GM19395 (cell line): ENCODE measurements around the gene PBX1.

ENCODE experiments used
- ATAC-seq: cut with Tn5 transposase; IDR thresholded peaks from one replicate; pipeline ENCODE4 v1.9.1; 2021; ENCODE audit warnings: mild to moderate bottlenecking, moderate library complexity; ENCODE audit not compliant: unreplicated experiment

PBX1 gene

DNA sequence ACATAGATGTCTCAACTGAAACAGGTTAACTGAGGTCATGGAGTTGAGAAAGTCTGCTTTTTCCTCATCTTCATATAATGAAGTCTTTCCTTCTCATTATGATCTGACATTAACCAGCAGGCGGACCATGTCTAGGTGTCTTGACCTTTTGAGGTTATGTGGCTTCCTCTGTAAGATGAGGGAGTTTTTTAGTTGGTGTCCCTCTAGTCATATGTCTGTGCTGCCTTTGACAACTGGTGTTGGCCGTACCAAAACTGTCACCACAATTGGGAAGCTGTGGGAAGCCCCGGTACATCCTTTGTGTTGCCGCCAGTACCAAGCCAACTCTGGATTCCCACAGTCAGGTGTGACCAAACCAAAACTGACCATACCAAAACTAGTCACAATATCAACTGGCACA, 105.1 kb downstream of the PBX1 start:
- no peak for ATAC-seq

- no peak for ATAC-seq
Measured at GRCh38 chr1:164667001-164667400, 108.0 kb downstream of the PBX1 start.

DNA sequence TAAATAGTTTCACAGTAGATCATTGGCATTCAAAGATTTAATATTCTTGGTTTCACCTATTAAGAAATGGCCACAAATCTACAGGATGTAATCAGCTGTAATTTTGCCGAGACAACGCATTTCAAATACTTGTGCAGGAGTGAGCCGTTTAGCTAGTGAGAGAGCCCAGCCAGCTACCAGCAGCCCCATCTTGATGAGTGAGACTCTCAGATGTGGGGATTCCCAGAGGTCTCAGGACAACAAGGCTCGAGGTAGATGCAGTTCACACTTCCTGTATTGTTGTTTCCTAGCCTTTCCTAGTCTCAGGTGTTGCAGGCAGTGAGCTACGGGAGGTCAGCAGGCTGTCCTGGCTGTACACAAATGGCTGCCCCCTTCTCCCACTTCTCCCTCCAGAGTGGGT, 108.6 kb downstream of the PBX1 start:
- no peak for ATAC-seq

DNA sequence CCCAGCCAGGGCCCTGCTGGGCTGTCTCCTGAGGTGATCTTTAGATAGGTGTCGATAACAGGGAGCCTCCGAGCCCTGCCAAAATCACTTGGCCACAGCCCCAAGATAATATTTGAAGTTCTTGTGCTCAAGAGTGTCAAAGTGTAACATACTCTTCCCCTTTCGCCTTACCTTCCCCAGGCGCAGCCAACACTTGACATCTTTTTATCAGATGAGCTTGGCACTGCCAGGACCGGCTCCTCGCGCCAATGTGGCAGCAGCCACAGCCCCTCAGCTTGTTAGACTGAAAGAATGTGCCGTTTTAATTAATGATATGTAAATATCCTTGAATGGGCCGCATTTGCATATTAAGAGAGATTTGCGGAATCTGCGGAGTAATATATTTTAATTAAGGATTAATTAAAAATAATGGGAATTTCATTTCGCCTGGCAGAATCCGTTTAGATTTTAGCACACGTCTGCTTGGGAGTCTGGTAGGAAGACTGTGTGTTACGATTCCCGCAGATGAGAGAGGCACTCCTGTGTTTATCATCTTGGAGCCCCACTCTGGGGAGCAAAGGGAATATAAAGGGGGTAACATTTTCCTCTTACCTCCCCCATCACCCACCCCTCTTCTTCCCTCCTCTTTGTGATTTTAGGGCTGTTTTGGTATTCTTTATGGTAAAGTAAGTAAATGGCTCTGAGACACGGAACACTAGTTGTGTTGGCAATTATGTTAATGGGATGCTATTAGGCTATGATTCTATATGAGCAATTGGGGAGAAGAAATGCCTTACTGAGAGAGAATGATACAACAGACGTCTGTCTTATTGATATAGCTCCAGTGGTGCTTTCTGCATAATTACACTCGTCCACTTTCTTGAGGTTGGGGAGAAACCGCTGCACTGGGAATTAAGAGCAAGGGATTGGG, 109.8 kb downstream of the PBX1 start:
- no peak for ATAC-seq

- ATAC-seq, result no peak
Measured at GRCh38 chr1:164670026-164670425, 111.0 kb downstream of the PBX1 start.

GRCh38 chr1:164670786-164671185, 111.8 kb downstream of the PBX1 start:
- ATAC-seq, result no peak

GRCh38 chr1:164671323-164671965, 112.5 kb downstream of the PBX1 start:
- ATAC-seq, result no peak

- ATAC-seq, result no peak
Measured at GRCh38 chr1:164671966-164672571, 113.1 kb downstream of the PBX1 start.

DNA sequence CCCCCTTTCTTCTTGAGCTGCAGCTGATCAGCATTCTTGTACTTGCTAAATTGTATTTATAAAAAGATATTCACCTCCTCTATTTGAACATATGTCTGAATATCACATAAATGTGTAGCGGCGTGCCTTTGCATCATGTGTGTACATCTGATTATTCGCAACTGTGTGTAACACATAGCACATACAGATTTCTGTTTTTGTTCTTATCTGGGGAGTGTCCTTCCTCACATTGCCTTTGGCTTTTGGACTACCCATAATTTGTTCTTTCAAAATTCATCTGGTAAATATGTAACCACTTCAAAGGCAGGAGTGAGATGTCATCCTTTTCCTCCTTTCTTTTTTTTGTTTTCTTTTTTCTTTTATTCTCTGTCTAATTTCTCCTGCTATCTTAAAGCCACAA, 113.6 kb downstream of the PBX1 start:
- no peak for ATAC-seq

- no peak for ATAC-seq
Measured at GRCh38 chr1:164673584-164674214, 114.7 kb downstream of the PBX1 start.

DNA sequence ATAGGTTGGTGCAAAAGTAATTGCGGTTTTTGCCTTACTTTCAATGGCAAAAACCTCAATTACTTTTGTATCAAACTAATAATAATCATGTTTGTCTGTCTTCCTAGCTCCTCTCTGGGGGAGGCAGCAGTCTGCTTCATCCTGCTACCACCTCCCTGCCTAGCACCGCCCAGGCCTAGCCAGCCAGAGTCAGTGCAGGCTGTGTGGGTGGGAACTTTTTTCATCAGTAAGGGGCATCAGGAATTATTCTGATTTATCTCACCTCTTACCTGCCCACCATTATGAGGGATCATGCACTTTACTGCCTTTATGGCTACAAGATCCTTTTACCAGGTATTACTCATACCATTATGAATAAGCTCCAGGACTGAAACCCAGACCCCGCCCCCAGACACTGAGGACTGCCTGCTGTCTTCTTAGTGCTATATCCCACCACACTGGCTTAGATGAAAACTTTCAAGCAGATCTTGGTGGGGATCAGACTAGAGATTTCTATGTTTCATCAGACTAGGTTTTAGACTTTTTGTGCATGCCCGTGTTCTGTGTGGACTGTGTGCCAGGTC, 116.4 kb downstream of the PBX1 start:
- no peak for ATAC-seq

GRCh38 chr1:164678136-164678700, 119.2 kb downstream of the PBX1 start:
- no peak for ATAC-seq

DNA sequence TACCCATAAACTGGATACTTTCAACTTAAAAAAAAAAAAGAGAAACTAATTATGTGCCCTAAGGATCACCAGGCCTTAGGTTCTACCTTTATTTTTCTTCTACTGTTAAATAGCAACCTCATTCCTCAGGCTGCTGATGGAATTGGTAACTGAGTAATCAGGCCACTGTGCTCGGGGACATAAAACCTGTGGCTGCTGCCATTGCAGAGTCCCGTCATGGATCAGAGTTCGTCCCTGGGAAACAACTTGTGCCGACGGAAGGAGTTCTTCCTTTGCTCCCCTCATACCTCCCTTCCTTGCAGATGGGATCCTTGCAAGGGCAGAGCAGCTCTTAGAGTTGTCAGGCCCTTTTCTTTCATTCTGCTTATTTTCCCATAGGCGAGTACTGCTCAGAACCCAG, 123.6 kb downstream of the PBX1 start:
- ATAC-seq, result no peak

- ATAC-seq, result no peak
Measured at GRCh38 chr1:164683235-164683634, 124.3 kb downstream of the PBX1 start.

GRCh38 chr1:164685266-164686035, 126.5 kb downstream of the PBX1 start:
- ATAC-seq, result no peak

GRCh38 chr1:164687777-164688176, 128.8 kb downstream of the PBX1 start:
- no peak for ATAC-seq

DNA sequence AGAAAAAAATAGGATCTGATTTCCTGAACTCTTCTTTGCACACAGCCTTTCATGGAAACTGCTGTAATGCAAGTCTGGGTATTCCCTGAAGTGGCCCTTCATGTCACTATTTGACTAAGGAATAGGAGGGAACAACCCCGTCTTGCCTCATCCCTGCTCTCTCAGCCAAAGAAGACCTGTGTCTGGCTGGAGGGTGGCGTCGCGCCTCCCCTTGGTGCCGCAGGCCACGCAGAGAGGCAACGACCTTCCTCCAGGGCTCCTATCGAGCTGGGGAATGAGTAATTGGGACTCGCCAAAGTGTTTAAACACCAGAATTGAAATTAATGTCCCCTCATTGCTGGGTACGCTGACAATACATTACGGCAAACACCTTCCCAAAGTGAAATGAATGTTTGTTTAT, 129.8 kb downstream of the PBX1 start:
- ATAC-seq, result no peak

DNA sequence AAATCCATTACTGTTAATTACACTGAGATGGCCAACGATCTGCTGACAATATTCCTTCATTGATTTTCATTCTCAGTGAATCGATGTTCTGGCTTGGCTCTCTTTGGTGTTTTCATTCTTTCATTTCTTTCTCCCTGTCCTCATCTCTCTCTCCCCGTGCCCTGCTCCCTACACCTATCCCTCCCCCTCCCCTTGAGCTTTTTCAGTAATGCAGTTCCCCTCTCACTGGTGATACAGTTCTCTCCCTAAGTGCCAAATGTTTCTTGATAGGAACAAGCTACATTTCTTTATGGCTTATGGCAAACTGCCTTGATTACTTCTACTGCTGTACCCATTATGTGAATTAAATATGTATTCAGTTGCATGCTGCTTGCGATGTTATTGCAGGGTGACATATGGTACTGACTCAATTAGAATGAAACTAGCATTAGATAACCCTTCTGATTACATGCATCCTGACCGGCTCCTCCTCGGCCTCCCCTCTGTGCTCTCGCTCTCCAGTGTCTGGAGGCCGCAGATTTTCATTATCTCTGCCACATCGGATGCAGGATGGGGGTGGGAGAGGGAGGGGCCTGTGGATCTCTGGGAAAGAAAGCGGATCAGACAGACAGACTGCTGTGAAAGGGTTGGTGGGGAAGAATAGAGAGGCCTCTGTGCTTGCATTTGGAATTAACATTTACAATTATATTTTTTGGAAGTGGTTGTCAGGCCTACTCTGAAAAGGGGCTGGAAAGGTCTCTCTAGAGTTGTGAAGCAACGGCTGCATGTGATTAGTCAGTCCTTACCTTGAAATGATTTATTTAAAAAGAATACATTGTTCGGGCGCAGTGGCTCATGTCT, 130.9 kb downstream of the PBX1 start:
- ATAC-seq, result no peak

DNA sequence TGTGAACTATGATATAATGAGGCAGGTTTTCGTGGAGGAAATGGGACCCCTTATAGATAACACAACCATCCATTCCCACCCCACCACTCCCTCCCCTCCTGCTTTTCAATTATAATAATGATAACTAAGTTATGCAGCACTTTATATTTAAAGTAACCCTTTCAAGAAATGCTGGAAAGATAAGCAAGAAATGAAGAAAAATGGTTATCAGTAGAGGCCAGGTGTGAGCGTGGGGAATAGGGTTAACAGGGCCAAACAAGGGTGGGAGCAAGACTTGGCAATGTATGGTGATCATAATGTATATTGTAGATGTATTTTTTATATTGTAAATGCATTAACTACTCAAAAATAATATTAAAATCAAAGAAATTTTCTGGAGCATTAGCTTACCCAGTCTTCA, 133.4 kb downstream of the PBX1 start:
- no peak for ATAC-seq
